ENCODE measurements around the gene PET117. TPM values are rescaled to one million over a fixed set of nuclear protein-coding genes. Genes with fewer than 3 reads are reported as not detected.
A peak's percentile ranks its signal among the peaks of the same experiment; 100 is the strongest.
"Not testable (repeated sequence)": the region's sequence is repeated elsewhere in the genome, so short reads cannot be mapped to it uniquely, and the experiment has no call there.

PET117 gene
- total RNA-seq, 1 experiment from 2014 or later: 17.0 TPM

GRCh38 chr20:18156045-18156444, 18.4 kb downstream of the PET117 start:
- no peak for DNase-seq (ENCODE audit: low spot score)

DNA sequence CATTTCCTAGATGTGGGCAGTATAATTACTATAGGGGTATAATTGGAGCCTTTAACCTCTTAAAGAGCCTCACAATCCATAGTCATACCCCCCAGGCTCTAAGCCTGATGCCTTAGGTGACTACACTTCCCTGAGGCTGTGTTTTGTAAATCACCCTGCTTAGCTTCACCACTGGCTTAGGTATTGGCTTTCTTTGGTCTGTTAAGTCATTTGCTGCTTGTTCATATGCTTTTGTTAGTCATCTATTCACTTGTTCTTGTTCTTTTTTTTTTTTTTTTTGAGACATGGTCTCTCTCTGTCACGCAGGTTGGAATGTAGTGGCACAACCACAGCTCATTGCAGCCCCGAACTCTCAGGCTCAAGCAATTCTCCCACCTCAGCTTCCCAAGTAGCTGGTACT, 26.7 kb downstream of the PET117 start:
- DNase-seq (ENCODE audit: low spot score): no peak

GRCh38 chr20:18165553-18165952, 27.9 kb downstream of the PET117 start:
- DNase-seq (ENCODE audit: low spot score): no peak

DNA sequence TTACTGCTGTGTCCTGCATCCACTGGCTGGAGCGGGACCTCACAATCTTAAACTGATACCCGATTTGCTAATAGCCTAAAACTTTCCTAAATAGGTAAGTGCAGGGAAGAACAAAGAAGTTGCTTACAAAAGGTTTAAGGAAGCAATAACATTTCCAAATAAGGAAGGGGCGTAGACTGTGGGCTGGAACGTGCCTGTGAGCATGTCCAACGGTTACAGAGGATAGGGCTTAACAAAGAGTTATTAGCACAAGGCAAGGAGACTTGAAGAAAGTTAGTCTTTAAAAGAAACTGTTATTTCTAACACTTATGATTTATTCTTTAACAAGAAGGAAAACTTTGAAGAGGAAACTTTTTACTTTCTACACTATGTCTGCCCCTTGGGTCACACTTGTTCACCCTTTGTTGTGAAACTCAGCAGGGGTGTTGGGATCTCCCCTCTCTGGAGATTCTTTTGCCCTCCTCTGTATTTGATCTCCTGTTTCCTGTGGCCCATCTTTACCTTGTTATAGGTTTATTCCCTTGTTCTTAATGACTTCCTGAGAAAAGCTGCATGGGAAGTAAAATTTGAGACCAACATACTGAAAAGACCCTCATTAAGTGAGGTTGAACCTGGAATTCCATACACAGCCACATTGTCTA, 28.7 kb downstream of the PET117 start:
- DNase-seq (ENCODE audit: low spot score): no peak

DNA sequence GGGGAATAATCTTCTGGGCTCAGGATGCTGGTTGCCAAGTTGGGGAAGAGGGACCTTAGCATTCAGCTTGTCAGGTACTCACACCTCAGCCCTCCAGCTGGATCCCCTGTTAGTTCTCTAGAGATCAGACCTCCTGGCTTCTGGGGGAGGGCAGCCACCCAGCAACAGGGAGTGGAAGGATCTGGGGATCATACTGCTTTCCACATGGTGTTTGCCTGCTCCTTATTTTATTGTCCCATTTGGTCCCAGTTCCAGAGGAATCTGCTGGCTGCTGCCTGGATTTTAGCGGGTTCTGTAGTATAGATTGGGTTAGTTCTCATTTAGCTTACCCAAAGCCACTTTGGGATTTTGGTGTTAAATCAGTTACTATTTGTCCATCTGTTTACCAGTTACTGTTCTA, 29.3 kb downstream of the PET117 start:
- no peak for DNase-seq (ENCODE audit: low spot score)

GRCh38 chr20:18172379-18172778, 34.7 kb downstream of the PET117 start:
- no peak for DNase-seq (ENCODE audit: low spot score)

GRCh38 chr20:18174906-18175683, 37.4 kb downstream of the PET117 start:
- DNase-seq (ENCODE audit: low spot score): no peak

- DNase-seq (ENCODE audit: low spot score): peak; percentile 21
Measured at GRCh38 chr20:18176318-18176785, 38.7 kb downstream of the PET117 start.

- not testable (repeated sequence) for DNase-seq (ENCODE audit: low spot score)
Measured at GRCh38 chr20:18180366-18180765, 42.7 kb downstream of the PET117 start.

GRCh38 chr20:18180815-18181214, 43.2 kb downstream of the PET117 start:
- DNase-seq (ENCODE audit: low spot score): no peak

- DNase-seq (ENCODE audit: low spot score): no peak
Measured at GRCh38 chr20:18187020-18187419, 49.4 kb downstream of the PET117 start.

- DNase-seq (ENCODE audit: low spot score): no peak
Measured at GRCh38 chr20:18188434-18188833, 50.8 kb downstream of the PET117 start.

DNA sequence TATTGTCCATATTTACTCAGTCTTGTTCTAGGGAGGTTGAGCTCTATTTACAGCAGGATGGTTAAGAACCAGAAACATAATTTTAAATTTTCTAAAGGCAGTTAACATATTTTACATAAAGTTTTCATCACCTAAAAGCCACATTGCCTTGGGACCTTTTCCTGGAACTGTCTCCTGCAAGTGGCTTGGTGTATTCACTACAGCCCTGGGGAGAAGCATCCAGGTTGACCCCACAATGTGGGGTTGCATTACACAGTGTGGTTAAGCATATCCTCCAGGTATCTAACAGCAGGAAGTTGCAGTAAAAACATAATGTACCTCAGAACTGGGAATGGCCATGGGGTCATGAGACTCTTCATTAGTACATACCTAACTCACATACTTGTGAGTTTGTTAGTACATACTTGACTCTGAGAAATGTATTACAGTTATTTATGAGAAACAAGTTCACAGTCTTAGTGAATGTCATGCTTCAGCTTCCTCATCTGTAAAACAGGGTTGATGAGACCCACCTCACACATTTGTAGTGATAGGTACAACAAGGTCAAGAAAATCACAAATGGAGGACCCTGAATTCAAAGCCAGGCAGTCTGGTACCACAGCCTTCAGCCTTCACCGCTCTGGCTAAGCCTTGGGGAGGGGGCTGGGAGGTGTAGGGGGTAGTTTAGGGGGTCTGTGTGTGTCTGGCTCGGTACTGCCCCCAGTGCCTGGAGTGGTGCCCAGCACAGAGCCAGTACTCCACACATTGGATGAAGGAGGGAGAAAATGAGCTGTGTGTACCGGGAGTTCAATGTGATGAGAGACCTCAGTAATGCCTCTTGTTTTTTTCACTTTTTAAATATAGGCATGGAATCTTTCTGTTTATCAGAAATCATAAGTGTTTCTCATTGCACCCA, 52.9 kb downstream of the PET117 start:
- no peak for DNase-seq (ENCODE audit: low spot score)

DNA sequence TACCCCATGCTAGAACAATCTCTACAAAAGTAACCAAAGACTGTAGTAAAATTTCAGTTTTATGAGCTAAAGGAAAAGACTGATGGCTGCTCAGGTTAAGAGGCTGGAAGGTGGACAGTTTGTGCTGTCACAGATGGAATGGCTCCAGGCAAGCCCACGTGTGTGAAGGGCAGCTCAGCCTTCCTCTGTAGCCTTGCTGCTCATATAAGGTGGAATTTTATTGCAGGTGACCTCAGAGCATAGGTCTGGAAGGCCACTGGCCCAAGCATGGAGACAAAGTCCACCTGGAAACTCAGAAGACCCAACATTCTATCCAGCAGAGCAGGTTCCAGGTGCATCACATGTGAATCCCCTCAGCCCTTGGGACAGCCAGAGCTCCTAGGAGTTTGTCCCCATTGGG, 53.6 kb downstream of the PET117 start:
- DNase-seq (ENCODE audit: low spot score): no peak

Other genes starting within 250 kb of the PET117 start
- gene SNX5, start 169.1 kb upstream of the PET117 start, total RNA-seq (2014; rRNA removed; shearing (Covaris generic)): 85.0 and 114 TPM in 2 replicates
- gene MGME1, start 168.8 kb upstream of the PET117 start, total RNA-seq (2014; rRNA removed; shearing (Covaris generic)): 9.5 and 12.0 TPM in 2 replicates
- 0.47 and 1.5 TPM in 2 replicates for gene OVOL2, start 79.9 kb upstream of the PET117 start, total RNA-seq (2014; rRNA removed; shearing (Covaris generic))
- gene KAT14, start within 50 bp of the PET117 start, total RNA-seq (2014; rRNA removed; shearing (Covaris generic)): 11.9 and 15.2 TPM in 2 replicates
- gene ZNF133, start 150.7 kb downstream of the PET117 start, total RNA-seq (2014; rRNA removed; shearing (Covaris generic)): 9.5 and 10.8 TPM in 2 replicates

All from H4 (cell line).